ENCODE data around the gene REELD1.
A peak's percentile ranks its signal among the peaks of the same experiment; 100 is the strongest.

The REELD1 gene

DNA sequence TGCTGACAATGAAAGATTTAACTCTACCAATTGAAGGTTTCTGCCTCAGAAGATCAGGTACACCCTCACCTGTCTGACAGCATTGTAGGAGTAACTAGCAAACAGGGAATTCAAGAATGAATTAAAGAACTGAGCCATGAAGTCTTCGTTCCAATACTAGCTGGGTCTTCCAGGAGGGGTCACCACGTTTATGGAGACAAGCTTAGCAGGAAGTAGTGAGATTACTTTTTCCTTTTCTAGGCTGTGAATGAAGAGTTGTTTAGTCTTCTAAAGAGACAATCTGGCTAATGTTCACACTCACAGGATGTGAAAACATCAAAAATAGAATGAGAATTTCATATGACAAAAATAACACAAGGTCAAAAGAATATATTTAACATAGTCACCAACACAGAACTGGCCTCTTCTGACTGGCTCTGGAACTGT is 54.9 kb downstream of the REELD1 start:
- peaks cover 19% of the 10 kb centered on the region for H3K4me1 ChIP-seq (ENCODE audit: control insufficient read depth, insufficient read depth, low read length)
- H3K36me3 ChIP-seq (ENCODE audit: control insufficient read depth, insufficient read depth, low read length, severe bottlenecking), result no peaks in the 10 kb centered on the region
- no peaks in the 10 kb centered on the region for H3K27me3 ChIP-seq (replicated peaks; ENCODE audit: control insufficient read depth, insufficient read depth, low read length)
- no peak overlapping the region for H3K9ac ChIP-seq (ENCODE audit: low read length)
- no peak overlapping the region for H3K4me3 ChIP-seq (ENCODE audit: low read length)
- H3K9me3 ChIP-seq (ENCODE audit: control insufficient read depth, low read length), result no peaks in the 10 kb centered on the region
- DNase-seq (ENCODE audit: low read depth), result no peak

DNA sequence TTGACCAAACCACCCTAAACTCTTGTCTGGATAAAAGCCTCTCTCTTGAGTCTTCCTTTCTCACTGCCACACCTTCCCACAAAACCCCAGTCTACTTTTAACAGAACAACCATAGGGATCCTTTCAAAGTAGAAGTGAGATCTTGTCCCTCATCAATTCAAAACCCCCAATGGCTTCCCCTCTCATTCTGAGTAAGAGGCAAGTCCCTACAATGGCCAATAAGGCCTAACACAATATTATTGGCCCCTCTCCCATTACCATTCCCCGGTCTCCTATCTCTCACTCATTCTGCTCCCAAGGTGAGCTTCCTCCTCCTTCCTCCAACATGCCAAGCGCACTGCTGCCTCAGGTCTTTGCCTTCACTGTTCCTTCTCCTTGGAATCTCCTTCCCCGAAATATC is 57.1 kb downstream of the REELD1 start:
- no peaks in the 10 kb centered on the region for H3K9me3 ChIP-seq (ENCODE audit: control insufficient read depth, low read length)
- no peaks in the 10 kb centered on the region for H3K36me3 ChIP-seq (ENCODE audit: control insufficient read depth, insufficient read depth, low read length, severe bottlenecking)
- H3K4me3 ChIP-seq (ENCODE audit: low read length), result no peak overlapping the region
- H3K9ac ChIP-seq (ENCODE audit: low read length), result no peak overlapping the region
- DNase-seq (ENCODE audit: low read depth), result no peak
- peaks cover 19% of the 10 kb centered on the region for H3K4me1 ChIP-seq (ENCODE audit: control insufficient read depth, insufficient read depth, low read length)
- H3K27me3 ChIP-seq (replicated peaks; ENCODE audit: control insufficient read depth, insufficient read depth, low read length), result no peaks in the 10 kb centered on the region

DNA sequence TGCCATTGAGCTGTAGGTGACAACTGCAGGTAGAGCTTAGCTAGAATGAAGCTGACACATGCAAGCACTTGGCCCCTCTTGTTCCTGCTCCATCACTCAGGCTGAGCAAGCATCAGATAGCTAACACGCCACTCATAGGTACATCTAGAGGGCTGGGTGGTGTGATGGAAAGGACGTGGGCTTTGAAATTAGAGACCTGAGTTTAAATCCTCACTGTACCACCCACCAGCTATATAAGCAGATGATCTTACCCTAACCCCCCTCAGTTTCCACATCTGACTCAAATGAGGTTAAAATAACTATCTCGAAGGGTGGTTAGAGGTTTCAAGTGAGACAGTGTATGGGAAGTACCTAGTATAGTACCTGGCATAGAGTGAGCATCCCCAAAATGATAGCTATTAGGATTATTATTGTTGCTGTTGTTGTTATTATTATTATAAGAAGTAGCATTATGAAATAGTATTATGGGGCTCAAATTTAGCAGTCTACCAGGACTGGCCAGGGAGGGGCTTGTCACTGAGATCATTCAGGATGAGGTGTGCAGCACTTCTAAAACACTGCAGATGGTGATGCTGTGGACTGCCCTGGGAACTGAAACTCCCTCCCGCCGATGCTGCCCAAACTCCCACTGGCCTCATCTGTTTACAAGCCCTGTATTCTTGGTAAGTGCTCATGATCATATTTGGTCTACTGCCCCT is 59.0 kb downstream of the REELD1 start:
- Histone ChIP-seq H3K27me3 (replicated peaks; ENCODE audit: control insufficient read depth, insufficient read depth, low read length) (no peaks in the 10 kb centered on the region), H3K4me3 (ENCODE audit: low read length) (no peak overlapping the region), H3K9ac (ENCODE audit: low read length) (no peak overlapping the region), H3K4me1 (ENCODE audit: control insufficient read depth, insufficient read depth, low read length) (peaks cover 3% of the 10 kb centered on the region), H3K36me3 (ENCODE audit: control insufficient read depth, insufficient read depth, low read length, severe bottlenecking) (no peaks in the 10 kb centered on the region), H3K9me3 (ENCODE audit: control insufficient read depth, low read length) (no peaks in the 10 kb centered on the region)
- DNase-seq (ENCODE audit: low read depth), result no peak

DNA sequence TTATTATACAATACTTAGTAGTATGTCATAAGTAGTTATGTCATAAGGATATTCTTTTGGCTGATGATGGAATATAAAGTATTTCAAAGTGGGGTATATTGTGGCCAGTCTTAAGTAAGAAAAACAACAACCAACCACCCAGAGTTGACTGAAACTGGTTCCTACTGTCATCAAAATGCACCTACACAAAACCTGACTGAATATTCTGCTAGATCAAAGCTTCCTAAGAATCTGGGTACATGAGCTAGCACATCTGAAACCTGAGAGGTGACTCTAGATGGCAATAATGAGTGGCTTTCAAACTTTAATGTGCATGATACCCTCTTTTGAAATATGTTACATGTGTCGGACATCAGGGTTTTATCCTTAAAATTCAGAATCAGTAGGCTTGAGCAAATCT is 60.4 kb downstream of the REELD1 start:
- H3K4me1 ChIP-seq (ENCODE audit: control insufficient read depth, insufficient read depth, low read length), result peaks cover 4% of the 10 kb centered on the region

DNA sequence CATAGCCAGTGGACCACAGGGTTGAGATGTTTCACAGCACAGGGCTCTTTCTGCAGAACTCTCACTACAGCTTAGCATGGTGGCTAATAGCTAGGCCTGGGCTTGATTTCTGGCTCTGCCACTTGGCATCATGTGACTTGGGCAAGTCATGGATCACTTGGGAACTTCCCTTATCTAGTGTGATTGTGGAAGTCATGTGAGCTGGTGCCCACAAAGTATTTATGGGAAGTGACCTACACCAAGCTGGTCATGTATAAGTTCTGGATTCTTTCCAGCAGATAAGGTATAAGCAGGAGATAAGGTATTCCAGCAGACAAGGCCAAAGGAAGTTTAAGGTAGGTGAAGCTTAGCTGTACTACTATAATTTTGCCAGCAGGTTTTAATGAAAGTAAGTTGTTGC is 61.0 kb downstream of the REELD1 start:
- Histone ChIP-seq H3K9ac (ENCODE audit: low read length) (no peak overlapping the region), H3K27me3 (replicated peaks; ENCODE audit: control insufficient read depth, insufficient read depth, low read length) (no peaks in the 10 kb centered on the region), H3K36me3 (ENCODE audit: control insufficient read depth, insufficient read depth, low read length, severe bottlenecking) (no peaks in the 10 kb centered on the region), H3K4me1 (ENCODE audit: control insufficient read depth, insufficient read depth, low read length) (peaks cover 4% of the 10 kb centered on the region), H3K9me3 (ENCODE audit: control insufficient read depth, low read length) (no peaks in the 10 kb centered on the region), H3K4me3 (ENCODE audit: low read length) (no peak overlapping the region)
- DNase-seq (ENCODE audit: low read depth), result no peak

More for the DNA sequence above, 60.4 kb downstream of the REELD1 start:
- H3K36me3 ChIP-seq (ENCODE audit: control insufficient read depth, insufficient read depth, low read length, severe bottlenecking), result no peaks in the 10 kb centered on the region
- no peak overlapping the region for H3K9ac ChIP-seq (ENCODE audit: low read length)
- DNase-seq (ENCODE audit: low read depth), result no peak
- H3K27me3 ChIP-seq (replicated peaks; ENCODE audit: control insufficient read depth, insufficient read depth, low read length), result no peaks in the 10 kb centered on the region
- H3K9me3 ChIP-seq (ENCODE audit: control insufficient read depth, low read length), result no peaks in the 10 kb centered on the region
- H3K4me3 ChIP-seq (ENCODE audit: low read length), result no peak overlapping the region

DNA sequence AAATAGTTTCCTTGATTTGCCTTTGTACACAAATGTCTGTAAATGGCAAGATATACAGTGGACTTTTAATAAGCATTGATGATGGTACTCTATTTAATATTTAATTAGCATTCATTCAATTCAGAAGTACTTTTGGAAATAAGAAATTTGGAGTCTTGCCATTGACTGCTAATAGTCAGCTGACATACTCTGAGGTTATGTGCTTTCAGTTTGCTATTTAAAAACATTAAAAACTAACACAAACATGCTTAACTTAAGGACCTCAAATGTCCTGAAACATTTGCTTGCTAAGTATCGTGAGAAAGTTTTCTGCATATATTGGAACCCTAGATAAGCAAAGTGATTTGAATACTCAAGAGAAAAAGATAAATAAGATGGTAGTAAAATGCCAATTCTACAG is 64.6 kb downstream of the REELD1 start:
- Histone ChIP-seq H3K4me3 (ENCODE audit: low read length) (peak overlapping the region; percentile 20), H3K27me3 (replicated peaks; ENCODE audit: control insufficient read depth, insufficient read depth, low read length) (no peaks in the 10 kb centered on the region), H3K9ac (ENCODE audit: low read length) (no peak overlapping the region), H3K9me3 (ENCODE audit: control insufficient read depth, low read length) (no peaks in the 10 kb centered on the region), H3K36me3 (ENCODE audit: control insufficient read depth, insufficient read depth, low read length, severe bottlenecking) (no peaks in the 10 kb centered on the region), H3K4me1 (ENCODE audit: control insufficient read depth, insufficient read depth, low read length) (peaks cover 14% of the 10 kb centered on the region)
- DNase-seq (ENCODE audit: low read depth), result no peak

All from adipocyte (in vitro differentiated cells).